Daoy (cell line): Measurements from ENCODE around the gene ST6GALNAC3. TPM values are rescaled to one million over a fixed set of nuclear protein-coding genes. Genes with fewer than 3 reads are reported as not detected.
"Not testable (repeated sequence)": the region's sequence is repeated elsewhere in the genome, so short reads cannot be mapped to it uniquely, and the experiment has no call there.

Source experiments
- DNase-seq: peaks from one replicate; pipeline ENCODE4 v3.0.0-alpha.2; 2015; ENCODE audit warnings: low read depth
- total RNA-seq: library from RNA; depleted of rRNA; stranded (reverse); fragments of >200 nt; shearing (Covaris generic); gene quantifications from 2 replicates; pipeline ENCODE4 v1.2.3, GENCODE V29; 2014; rRNA removed

Gene ST6GALNAC3
- total RNA-seq = 3.8 and 6.2 TPM in 2 replicates

GRCh38 chr1:76074321-76075187 is at the start of gene ST6GALNAC3:
Gene ST6GALNAC3 (plus strand): TSS chr1:76074746.
- DNase-seq = peak; percentile 93

- no peak for DNase-seq
Observed at GRCh38 chr1:76027341-76027740, 47.2 kb upstream of the ST6GALNAC3 start.

- DNase-seq = no peak
Observed at GRCh38 chr1:76029331-76029730, 45.2 kb upstream of the ST6GALNAC3 start.

GRCh38 chr1:76031496-76031895 is 43.0 kb upstream of the ST6GALNAC3 start:
- no peak for DNase-seq

- DNase-seq = no peak
Observed at GRCh38 chr1:76033800-76034475, 40.6 kb upstream of the ST6GALNAC3 start.

- DNase-seq = no peak
Observed at GRCh38 chr1:76035053-76035452, 39.5 kb upstream of the ST6GALNAC3 start.

- no peak for DNase-seq
Observed at GRCh38 chr1:76037324-76037723, 37.2 kb upstream of the ST6GALNAC3 start.

GRCh38 chr1:76038287-76039004 is 36.1 kb upstream of the ST6GALNAC3 start:
- peak; percentile 11 for DNase-seq

- no peak for DNase-seq
Observed at GRCh38 chr1:76046149-76046548, 28.4 kb upstream of the ST6GALNAC3 start.

- no peak for DNase-seq
Observed at GRCh38 chr1:76048219-76048618, 26.3 kb upstream of the ST6GALNAC3 start.

GRCh38 chr1:76048926-76049325 is 25.6 kb upstream of the ST6GALNAC3 start:
- no peak for DNase-seq

- DNase-seq = no peak
Observed at GRCh38 chr1:76049498-76049897, 25.0 kb upstream of the ST6GALNAC3 start.

GRCh38 chr1:76050073-76050472 is 24.5 kb upstream of the ST6GALNAC3 start:
- not testable (repeated sequence) for DNase-seq

GRCh38 chr1:76053021-76053420 is 21.5 kb upstream of the ST6GALNAC3 start:
- DNase-seq = peak; percentile 40

- no peak for DNase-seq
Observed at GRCh38 chr1:76054359-76054758, 20.2 kb upstream of the ST6GALNAC3 start.

- no peak for DNase-seq
Observed at GRCh38 chr1:76055987-76056386, 18.6 kb upstream of the ST6GALNAC3 start.

- no peak for DNase-seq
Observed at GRCh38 chr1:76059451-76059850, 15.1 kb upstream of the ST6GALNAC3 start.

GRCh38 chr1:76065270-76065669 is 9.3 kb upstream of the ST6GALNAC3 start:
- DNase-seq = no peak

GRCh38 chr1:76066394-76066793 is 8.2 kb upstream of the ST6GALNAC3 start:
- DNase-seq = peak; percentile 32

GRCh38 chr1:76068542-76068941 is 6.0 kb upstream of the ST6GALNAC3 start:
- DNase-seq = peak; percentile 65

GRCh38 chr1:76068953-76069561 is 5.5 kb upstream of the ST6GALNAC3 start:
- DNase-seq = no peak

- DNase-seq = no peak
Observed at GRCh38 chr1:76070538-76070937, 4.0 kb upstream of the ST6GALNAC3 start.
